ENCODE measurements around the gene P2RX4.
A peak's percentile ranks its signal among the peaks of the same experiment; 100 is the strongest.
"Not testable (repeated sequence)": the region's sequence is repeated elsewhere in the genome, so short reads cannot be mapped to it uniquely, and the experiment has no call there.

Gene P2RX4

DNA sequence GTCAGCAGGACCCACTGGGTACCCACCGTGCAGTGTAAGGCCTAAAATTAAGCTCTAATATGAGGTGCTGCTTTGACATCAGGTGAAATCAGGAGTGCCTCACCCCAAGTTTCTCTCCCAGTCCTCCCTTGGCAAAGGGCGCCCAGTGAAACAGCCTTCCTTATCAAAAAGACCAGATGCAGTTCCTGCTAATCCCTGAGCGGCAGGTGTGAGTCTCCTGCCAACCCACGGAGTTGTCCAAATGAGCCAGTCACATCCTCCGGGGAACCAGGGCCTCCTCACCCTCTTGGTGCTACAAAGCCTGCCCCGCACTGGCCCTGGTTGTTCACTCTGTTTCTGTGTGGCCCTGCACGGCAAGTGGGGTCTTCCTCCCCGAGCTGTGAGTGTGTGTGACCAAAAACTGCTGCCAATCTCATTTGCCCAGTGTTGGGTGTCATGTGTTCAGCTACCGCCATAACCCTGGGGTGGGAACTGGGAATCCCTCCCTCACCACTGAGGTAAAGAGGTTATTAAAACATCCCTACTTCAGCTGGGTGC is 20.2 kb upstream of the P2RX4 start:
- TF ChIP-seq CTCF (IDR thresholded peaks at IDR 0.05) = no peak
- TF ChIP-seq ZFX (IDR thresholded peaks at IDR 0.05; ENCODE audit: borderline replicate concordance) = no peak
- H3K27ac ChIP-seq = no peak overlapping the region

DNA sequence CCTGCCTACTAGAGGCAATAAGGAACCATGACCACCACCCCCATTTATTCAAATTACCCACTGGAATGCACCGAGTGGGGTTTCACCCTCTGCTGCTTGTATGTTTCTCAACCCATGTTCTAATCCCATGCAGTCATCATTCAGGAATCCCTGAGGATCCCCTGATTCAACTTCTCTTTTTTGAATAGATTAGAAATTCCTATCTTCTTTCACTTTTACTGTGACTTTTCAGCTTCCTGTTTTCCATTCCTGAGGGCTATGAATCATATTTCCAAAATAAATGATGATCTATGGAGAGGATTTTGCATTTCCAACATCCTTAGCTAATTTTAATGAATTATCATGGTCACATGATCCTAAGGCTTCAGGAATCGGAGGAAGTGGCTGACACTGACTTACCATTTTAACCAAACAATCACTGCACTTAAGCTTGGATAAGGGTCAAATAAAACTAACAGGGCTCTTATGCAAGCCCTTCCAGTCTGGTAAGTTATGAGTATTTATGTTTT is 19.4 kb upstream of the P2RX4 start:
- no peak overlapping the region for H3K27ac ChIP-seq

DNA sequence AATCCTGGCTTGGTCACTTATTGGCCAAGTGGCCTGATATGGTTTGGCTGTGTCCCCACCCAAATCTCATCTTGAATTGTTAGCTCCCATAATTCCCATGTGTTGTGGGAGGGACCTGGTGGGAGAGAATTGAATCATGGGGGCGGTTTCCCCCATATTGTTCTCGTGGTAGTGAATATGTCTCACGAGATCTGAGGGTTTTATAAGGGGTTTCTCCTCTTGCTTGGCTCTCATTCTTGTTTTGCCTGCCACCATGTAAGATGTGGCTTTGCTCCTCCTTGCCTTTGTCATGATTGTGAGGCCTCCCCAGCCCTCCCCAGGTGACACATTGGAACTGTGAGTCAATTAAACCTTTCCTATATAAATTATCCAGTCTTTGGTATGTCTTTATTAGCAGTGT is 18.8 kb upstream of the P2RX4 start:
- H3K27ac ChIP-seq = no peak overlapping the region
- TF ChIP-seq CTCF (IDR thresholded peaks at IDR 0.05) (no peak), ZFX (IDR thresholded peaks at IDR 0.05; ENCODE audit: borderline replicate concordance) (no peak)

More for the DNA sequence above, 19.4 kb upstream of the P2RX4 start:
- TF ChIP-seq CTCF (IDR thresholded peaks at IDR 0.05) (no peak), ZFX (IDR thresholded peaks at IDR 0.05; ENCODE audit: borderline replicate concordance) (no peak)

DNA sequence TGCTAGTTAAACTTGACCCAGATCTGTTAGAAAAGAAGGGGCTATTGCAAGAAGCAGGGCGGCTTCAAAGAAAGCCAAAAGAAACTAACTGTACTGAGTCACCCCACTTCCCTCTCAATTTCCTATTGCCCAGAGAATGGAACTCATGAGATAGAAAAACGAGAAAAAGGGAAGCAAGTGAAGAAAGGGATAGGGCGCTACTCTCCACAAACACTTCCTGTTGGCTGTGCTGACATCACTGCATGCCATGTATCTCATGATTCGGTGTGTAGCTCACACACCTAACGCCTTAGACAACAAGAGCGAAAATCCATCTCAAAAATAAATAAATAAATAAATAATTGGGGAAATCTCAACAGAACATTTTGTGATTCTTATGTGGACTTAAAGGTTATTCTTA is 13.0 kb upstream of the P2RX4 start:
- no peak overlapping the region for H3K27ac ChIP-seq
- TF ChIP-seq CTCF (IDR thresholded peaks at IDR 0.05) (no peak), ZFX (IDR thresholded peaks at IDR 0.05; ENCODE audit: borderline replicate concordance) (no peak)

DNA sequence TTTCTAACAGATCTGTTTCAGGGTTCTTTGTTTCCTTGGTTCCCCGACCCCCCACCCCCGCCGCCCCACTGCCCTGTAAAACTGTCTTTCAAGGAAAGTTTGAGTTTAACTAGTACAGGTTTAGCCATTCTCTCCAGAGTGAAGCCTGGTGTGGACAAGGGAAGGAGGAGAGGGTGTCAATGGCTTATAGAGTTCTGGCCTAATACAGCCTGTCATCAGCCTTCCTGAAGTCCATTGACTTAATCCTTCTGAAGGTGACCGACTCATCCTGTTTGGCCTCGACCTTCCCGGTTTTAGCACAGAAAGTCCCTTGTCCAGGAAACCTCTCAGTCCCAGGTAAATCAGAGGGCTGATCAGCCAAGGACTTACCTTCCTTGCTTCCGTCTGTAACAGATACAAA is 11.0 kb upstream of the P2RX4 start:
- no peak overlapping the region for H3K27ac ChIP-seq
- TF ChIP-seq ZFX (IDR thresholded peaks at IDR 0.05; ENCODE audit: borderline replicate concordance) = no peak
- TF ChIP-seq CTCF (IDR thresholded peaks at IDR 0.05) = no peak

DNA sequence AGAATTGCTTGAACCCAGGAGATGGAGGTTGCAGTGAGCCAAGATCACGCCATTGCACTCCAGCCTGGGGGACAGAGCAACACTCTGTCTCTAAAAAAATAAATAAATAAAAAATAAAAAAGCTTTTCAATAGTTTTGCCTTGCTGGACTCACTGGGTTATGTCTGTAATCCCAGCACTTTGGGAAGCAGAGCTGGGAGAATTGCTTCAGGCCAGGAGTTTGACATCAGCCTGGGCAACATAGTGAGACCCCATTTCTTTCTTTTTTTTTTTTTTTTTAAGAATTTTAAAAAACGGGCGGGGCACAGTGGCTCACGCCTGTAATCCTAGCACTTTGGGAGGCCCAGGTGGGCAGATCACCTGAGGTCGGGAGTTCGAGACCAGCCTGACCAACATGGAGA is 8.8 kb upstream of the P2RX4 start:
- not testable (repeated sequence) for H3K27ac ChIP-seq

DNA sequence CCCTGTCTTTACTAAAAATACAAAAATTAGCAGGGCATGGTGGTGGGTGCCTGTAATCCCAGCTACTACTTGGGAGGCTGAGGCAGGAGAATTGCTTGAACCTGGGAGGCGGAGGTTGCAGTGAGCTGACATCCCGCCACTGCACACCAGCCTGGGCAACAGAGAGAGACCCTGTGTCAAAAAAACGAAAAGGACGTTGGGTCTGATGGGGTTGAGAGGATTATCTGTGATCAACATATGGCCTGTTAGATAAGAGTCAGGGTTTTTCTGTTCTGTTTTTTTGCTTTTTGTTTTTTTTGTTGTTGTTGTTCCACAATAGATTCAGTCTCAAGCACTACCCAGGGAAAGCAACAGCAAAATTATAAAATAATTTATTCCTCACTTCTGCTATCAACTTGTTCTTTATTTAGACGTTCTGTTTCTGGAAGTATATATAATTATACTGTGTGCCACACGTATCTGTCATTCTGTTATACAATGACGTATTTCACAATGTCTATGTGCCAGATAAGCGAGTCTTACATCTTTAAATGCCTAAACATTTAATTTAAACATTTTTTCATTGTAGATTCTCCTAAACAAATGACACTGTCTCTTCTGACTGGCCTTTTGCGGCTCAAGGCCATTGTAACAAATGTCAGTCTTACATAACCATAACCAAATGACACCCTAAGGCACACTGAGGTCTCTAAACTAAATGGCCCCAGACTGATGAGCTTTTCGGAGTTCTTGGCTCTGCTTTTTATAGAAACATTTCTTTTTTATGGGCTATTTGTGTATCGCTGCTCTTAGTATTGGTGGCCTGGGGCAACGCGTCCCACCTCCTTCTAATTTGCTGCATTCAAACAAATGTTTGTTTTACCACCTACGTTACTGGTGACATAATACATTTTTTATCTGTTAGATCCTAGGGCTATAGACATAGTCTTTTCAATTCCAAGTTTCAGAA is 7.2 kb upstream of the P2RX4 start:
- peak overlapping the region; percentile 74 for H3K27ac ChIP-seq
- TF ChIP-seq CTCF (IDR thresholded peaks at IDR 0.05) (no peak), ZFX (IDR thresholded peaks at IDR 0.05; ENCODE audit: borderline replicate concordance) (no peak)

All from 22Rv1 (cell line).